PFSK-1 (cell line): ENCODE data around the gene CCDC87.

Source experiments
- POLR2AphosphoS5 ChIP-seq: IDR thresholded peaks from 2 replicates; pipeline ENCODE4 v1.6.1; 2012; ENCODE audit warnings: low read depth, mild to moderate bottlenecking, control low read depth, low read length, moderate library complexity
- REST ChIP-seq, 2 experiments: IDR thresholded peaks; 2 replicates each; pipeline versions ENCODE4 v1.6.1 to v1.8.0; 2011 to 2012; ENCODE audit warnings: low read depth in 2 of 2, low read length in 2 of 2, control low read depth in 1 of 2, inconsistent platforms in 1 of 2, mild to moderate bottlenecking in 1 of 2, moderate library complexity in 1 of 2; ENCODE audit not compliant: insufficient read depth in 1 of 2
- TAF1 ChIP-seq: IDR thresholded peaks from 2 replicates; pipeline ENCODE4 v1.6.1; 2012; ENCODE audit warnings: low read length, control low read depth, borderline replicate concordance; ENCODE audit not compliant: insufficient read depth

- TF ChIP-seq TAF1, result no peak
- TF ChIP-seq POLR2AphosphoS5, result no peak
- TF ChIP-seq REST (IDR thresholded peaks at IDR 0.05; ENCODE audit: insufficient read depth in 1 of 2, low read depth in 2 of 2, low read length in 2 of 2), result no peak
Observed at GRCh38 chr11:66550887-66551286, 42.0 kb downstream of the CCDC87 start.
